B cell (primary cell): ENCODE measurements around the gene GAMT. TPM values are rescaled to one million over a fixed set of nuclear protein-coding genes. Genes with fewer than 3 reads are reported as not detected.

Experiments
- ATAC-seq: fragments of 200-7000 bp; cut with Tn5 transposase; one replicate; pipeline ENCODE4 v1.10.0; 2021; ENCODE audit warnings: low read depth, mild to moderate bottlenecking, moderate number of reproducible peaks, moderate library complexity
- CTCF ChIA-PET: fragments of 350-600 bp; sonication (Branson Sonifier 250); formaldehyde crosslinking; loops from one replicate; lab custom pipeline; 2021; ENCODE audit warnings: antibody characterized with exemption, inconsistent platforms; lab: Charles Lee
- POLR2A ChIA-PET: fragments of 350-600 bp; sonication (Branson Sonifier 250); formaldehyde crosslinking; loops from one replicate; lab custom pipeline; 2021; ENCODE audit warnings: antibody characterized with exemption; lab: Charles Lee
- DNase-seq: peaks from one replicate; pipeline ENCODE4 v3.0.0; 2013
- H2AFZ ChIP-seq: 2 replicates; pipeline ENCODE4 v1.6.1; 2012; ENCODE audit warnings: mild to moderate bottlenecking, low read depth, low read length; ENCODE audit not compliant: insufficient read depth, poor library complexity, severe bottlenecking
- H3K27ac ChIP-seq, 2 donors: 1 replicate in 1 of 2; 2 replicates in 1 of 2; pipeline ENCODE4 v1.5.1; 2012 to 2013; ENCODE audit warnings: low read length in 2 of 2, mild to moderate bottlenecking in 2 of 2, moderate library complexity in 1 of 2
- H3K27me3 ChIP-seq, 4 experiments: fragments of 200-600 bp in 1 of 4; sonication (generic) in 1 of 4; replicated peaks in 1 of 4; 1 replicate in 2 of 4; 2 replicates in 2 of 4; pipeline versions ENCODE4 v1.6.1 to v1.7.0; 2013 to 2016; ENCODE audit warnings: low read length in 3 of 4, mild to moderate bottlenecking in 2 of 4, mixed read lengths in 1 of 4, moderate library complexity in 1 of 4; ENCODE audit not compliant: insufficient read depth in 4 of 4, control insufficient read depth in 3 of 4; ENCODE audit errors: control extremely low read depth in 1 of 4
- H3K36me3 ChIP-seq, 2 experiments: replicated peaks in 1 of 2; 1 replicate in 1 of 2; 2 replicates in 1 of 2; pipeline versions ENCODE4 v1.6.1 to v1.7.1; 2013; ENCODE audit warnings: low read length in 1 of 2; ENCODE audit not compliant: insufficient read depth in 2 of 2, control insufficient read depth in 1 of 2; ENCODE audit errors: control extremely low read depth in 1 of 2, extremely low read depth in 1 of 2
- H3K4me1 ChIP-seq, 2 donors: fragments of 200-600 bp in 1 of 2; sonication (generic) in 1 of 2; 1 replicate in 1 of 2; 2 replicates in 1 of 2; pipeline versions ENCODE4 v1.5.1 to v1.6.1; 2013 to 2017; ENCODE audit warnings: low read length in 2 of 2; ENCODE audit not compliant: control insufficient read depth in 2 of 2, insufficient read depth in 2 of 2
- H3K4me2 ChIP-seq: replicated peaks from 2 replicates; pipeline ENCODE3; 2012; ENCODE audit warnings: mild to moderate bottlenecking, low read depth, low read length; ENCODE audit not compliant: poor library complexity, severe bottlenecking
- H3K4me3 ChIP-seq, 5 experiments: fragments of 200-600 bp in 1 of 5; sonication (generic) in 1 of 5; 1 replicate in 3 of 5; 2 replicates in 2 of 5; pipeline versions ENCODE4 v1.5.1 to v1.7.0; 2011 to 2016; ENCODE audit warnings: low read length in 4 of 5, mild to moderate bottlenecking in 4 of 5, low read depth in 2 of 5, control low read depth in 1 of 5, moderate library complexity in 1 of 5; ENCODE audit not compliant: insufficient read depth in 1 of 5; ENCODE audit errors: control extremely low read depth in 1 of 5, extremely low read depth in 1 of 5
- H3K79me2 ChIP-seq: fragments of 200-600 bp; sonication (generic); one replicate; pipeline ENCODE4 v1.6.0; 2016; ENCODE audit warnings: low read length; ENCODE audit not compliant: control insufficient read depth, insufficient read depth
- H3K9ac ChIP-seq: fragments of 200-600 bp; sonication (generic); 2 replicates; pipeline ENCODE4 v1.6.1; 2017; ENCODE audit warnings: mild to moderate bottlenecking, low read length, moderate library complexity
- H3K9me3 ChIP-seq, 3 donors: one replicate each; pipeline versions ENCODE4 v1.6.1 to v1.7.1; 2013; ENCODE audit warnings: low read length in 2 of 3; ENCODE audit not compliant: control insufficient read depth in 2 of 3, insufficient read depth in 1 of 3; ENCODE audit errors: control extremely low read depth in 1 of 3
- H4K20me1 ChIP-seq: 2 replicates; pipeline ENCODE4 v1.6.0; 2012; ENCODE audit warnings: mild to moderate bottlenecking, low read length; ENCODE audit not compliant: insufficient read depth, control insufficient read depth, poor library complexity, severe bottlenecking
- H3K27ac Mint-ChIP-seq: one replicate; pipeline ENCODE4 v1.8.0; 2021; ENCODE audit warnings: mixed read lengths
- H3K27me3 Mint-ChIP-seq: one replicate; pipeline ENCODE4 v1.8.0; 2021; ENCODE audit warnings: mixed read lengths
- H3K4me1 Mint-ChIP-seq: one replicate; pipeline ENCODE4 v1.8.0; 2021; ENCODE audit warnings: mixed read lengths
- H3K4me3 Mint-ChIP-seq: one replicate; pipeline ENCODE4 v1.8.0; 2021; ENCODE audit warnings: mixed read lengths
- H3K9me3 Mint-ChIP-seq: one replicate; pipeline ENCODE4 v1.8.0; 2022; ENCODE audit warnings: mixed read lengths; ENCODE audit not compliant: insufficient read depth
- CTCF ChIP-seq: fragments of 200-600 bp; IDR thresholded peaks from one replicate; pipeline ENCODE4 v1.8.0; 2022; ENCODE audit warnings: antibody characterized with exemption, mild to moderate bottlenecking
- EZH2 ChIP-seq: IDR thresholded peaks from 2 replicates; pipeline ENCODE4 v1.6.1; 2012; ENCODE audit warnings: borderline replicate concordance, low read depth, mild to moderate bottlenecking, moderate library complexity, low read length; ENCODE audit not compliant: insufficient read depth, poor library complexity, severe bottlenecking
- WGBS: methylation state at CpG from one replicate; pipeline ENCODE4 v1.1.5; 2013; ENCODE audit warnings: missing lambda C conversion rate; ENCODE audit not compliant: insufficient coverage; 5-methylcytosine and 5-hydroxymethylcytosine counted together
- intact Hi-C: fragments of 100-400 bp; cut with micrococcal nuclease; formaldehyde crosslinking; loops from one replicate; pipeline ENCODE4 v1.10.0; 2022
- polyA plus RNA-seq: library from polyadenylated mRNA; depleted of rRNA; stranded (reverse); fragments of >200 nt; gene quantifications from 2 replicates; pipeline ENCODE4 v1.2.3, GENCODE V29; 2012
- total RNA-seq, 2 donors: library from RNA; stranded (reverse); fragments of 120-200 nt in 1 of 2; gene quantifications; 1 replicate in 1 of 2; 2 replicates in 1 of 2; pipeline versions ENCODE4 v1.2.3 to v1.2.4, GENCODE V29; 2013 to 2022

GAMT gene
- total and polyA plus RNA-seq, 2 donors (not counting 1 experiment from before 2014, with no cell fraction given) = 8.8 to 12.1 TPM

GRCh38 chr19:1390890-1391423 is 10.4 kb downstream of the GAMT start:
- Mint-ChIP-seq H3K27me3 (no peaks in the 10 kb centered on the region), H3K27ac (no peak overlapping the region), H3K4me3 (no peak overlapping the region), H3K9me3 (no peaks in the 10 kb centered on the region), H3K4me1 (peaks cover 2% of the 10 kb centered on the region)
- H3K4me2 ChIP-seq = no peak overlapping the region
- TF ChIP-seq CTCF (no peak), EZH2 (no peak)
- ATAC-seq (no peak), DNase-seq (no peak)
- intact Hi-C loops = no loop called here
- H4K20me1 ChIP-seq = peaks cover 5% of the 10 kb centered on the region
- H3K27ac ChIP-seq = no peak overlapping the region
- no peak overlapping the region for H3K4me3 ChIP-seq
- WGBS = 95% methylated on average over 37 of the region's 42 CpGs
- no peaks in the 10 kb centered on the region for H3K4me1 ChIP-seq
- ChIA-PET POLR2A (no interaction called here), CTCF (no interaction called here)
- no peak overlapping the region for H3K9ac ChIP-seq
- H3K9me3 ChIP-seq = no peaks in the 10 kb centered on the region
- no peaks in the 10 kb centered on the region for H3K27me3 ChIP-seq
- H2AFZ ChIP-seq = no peak overlapping the region
- peaks cover 0 to 43% of the 10 kb centered on the region in 2 experiments for H3K36me3 ChIP-seq
- peaks cover 5% of the 10 kb centered on the region for H3K79me2 ChIP-seq

- Histone ChIP-seq H3K9ac (no peak overlapping the region), H3K4me2 (no peak overlapping the region), H3K4me1 (peaks cover 6 to 7% of the 10 kb centered on the region in 2 donors), H3K4me3 (no peak overlapping the region), H4K20me1 (peaks cover 5% of the 10 kb centered on the region), H3K27me3 (no peaks in the 10 kb centered on the region), H3K27ac (no peak overlapping the region), H3K36me3 (peaks cover 0 to 46% of the 10 kb centered on the region in 2 experiments), H3K9me3 (no peaks in the 10 kb centered on the region), H2AFZ (no peak overlapping the region), H3K79me2 (peaks cover 5% of the 10 kb centered on the region)
- ChIA-PET POLR2A (no interaction called here), CTCF (interaction anchor here (0.6 to 1.0 kb wide), 2 partner anchors 110 to 162 kb away, joined by 3 read pairs; no protein-coding TSS in a partner anchor)
- DNase-seq (no peak), ATAC-seq (no peak)
- no peak overlapping the region for H3K4me3 Mint-ChIP-seq
- 96% methylated on average over 29 of the region's 39 CpGs for WGBS
- H3K9me3 Mint-ChIP-seq = no peaks in the 10 kb centered on the region
- intact Hi-C loops = no loop called here
- H3K27ac Mint-ChIP-seq = no peak overlapping the region
- peaks cover 10% of the 10 kb centered on the region for H3K4me1 Mint-ChIP-seq
- TF ChIP-seq EZH2 = no peak
- TF ChIP-seq CTCF = no peak
- no peaks in the 10 kb centered on the region for H3K27me3 Mint-ChIP-seq
Measured at GRCh38 chr19:1389033-1389940, 12.1 kb downstream of the GAMT start.
